CD4-positive, alpha-beta T cell (primary cell): ENCODE measurements around the gene VPS41. TPM values are rescaled to one million over a fixed set of nuclear protein-coding genes. Genes with fewer than 3 reads are reported as not detected.

Experiments used
- ATAC-seq: fragments of 200-7000 bp; cut with Tn5 transposase; one replicate; pipeline ENCODE4 v1.10.0; 2022; ENCODE audit warnings: mild to moderate bottlenecking; ENCODE audit not compliant: poor library complexity
- CTCF ChIA-PET: fragments of 350-600 bp; sonication (Branson Sonifier 250); formaldehyde crosslinking; loops from one replicate; lab custom pipeline; 2021; ENCODE audit warnings: antibody characterized with exemption, inconsistent platforms; lab: Charles Lee
- POLR2A ChIA-PET: fragments of 350-600 bp; sonication (Branson Sonifier 250); formaldehyde crosslinking; loops from one replicate; lab custom pipeline; 2021; ENCODE audit warnings: antibody characterized with exemption, inconsistent platforms; lab: Charles Lee
- DNase-seq, 14 experiments: peaks; one replicate each; pipeline ENCODE4 v3.0.0-alpha.2; 2013 to 2020; ENCODE audit warnings: mixed read lengths in 2 of 14
- H3K27ac ChIP-seq, 2 donors: one replicate each; pipeline versions ENCODE4 v1.5.1 to v1.7.0; 2013; ENCODE audit warnings: low read length in 2 of 2, low read depth in 1 of 2, mild to moderate bottlenecking in 1 of 2
- H3K27me3 ChIP-seq, 2 experiments: 1 replicate in 1 of 2; 2 replicates in 1 of 2; pipeline versions ENCODE4 v1.6.1 to v1.7.0; 2013; ENCODE audit warnings: low read length in 2 of 2, control low read depth in 1 of 2, mild to moderate bottlenecking in 1 of 2, moderate library complexity in 1 of 2; ENCODE audit not compliant: insufficient read depth in 2 of 2, control insufficient read depth in 1 of 2
- H3K36me3 ChIP-seq: one replicate; pipeline ENCODE4 v1.6.1; 2013; ENCODE audit warnings: low read length, control low read depth; ENCODE audit not compliant: insufficient read depth
- H3K4me1 ChIP-seq: one replicate; pipeline ENCODE4 v1.6.1; 2013; ENCODE audit warnings: low read length, control low read depth; ENCODE audit not compliant: insufficient read depth
- H3K4me3 ChIP-seq: one replicate; pipeline ENCODE4 v1.5.1; 2013; ENCODE audit warnings: mild to moderate bottlenecking, low read length, moderate library complexity
- H3K9me3 ChIP-seq, 2 experiments: 1 replicate in 1 of 2; 2 replicates in 1 of 2; pipeline versions ENCODE4 v1.6.1 to v1.7.0; 2013; ENCODE audit warnings: low read length in 2 of 2, mild to moderate bottlenecking in 2 of 2, control low read depth in 1 of 2, moderate library complexity in 1 of 2; ENCODE audit not compliant: control insufficient read depth in 1 of 2, insufficient read depth in 1 of 2
- H3K27ac Mint-ChIP-seq: one replicate; pipeline ENCODE4 v1.8.0; 2020; ENCODE audit warnings: mixed read lengths
- H3K27me3 Mint-ChIP-seq: one replicate; pipeline ENCODE4 v1.8.0; 2021; ENCODE audit warnings: mixed read lengths
- H3K36me3 Mint-ChIP-seq: one replicate; pipeline ENCODE4 v1.8.0; 2021; ENCODE audit warnings: low read depth, mixed read lengths
- H3K4me1 Mint-ChIP-seq: one replicate; pipeline ENCODE4 v1.8.0; 2021; ENCODE audit warnings: low read depth, mixed read lengths
- H3K4me3 Mint-ChIP-seq: one replicate; pipeline ENCODE4 v1.8.0; 2020; ENCODE audit warnings: mild to moderate bottlenecking, mixed read lengths
- H3K9me3 Mint-ChIP-seq: one replicate; pipeline ENCODE4 v1.8.0; 2020; ENCODE audit warnings: mixed read lengths
- intact Hi-C, 2 experiments: fragments of 100-400 bp; cut with DNase I in 1 of 2; cut with micrococcal nuclease in 1 of 2; formaldehyde crosslinking; loops; one replicate each; pipeline versions ENCODE4 v1.15.1 to v1.9.0; 2023 to 2025; cut with DNase I, micrococcal nuclease
- total RNA-seq, 174 experiments: library from RNA in 2 of 174; stranded (reverse) in 2 of 174; gene quantifications; one replicate each; pipeline ENCODE4 v1.2.3 and lab custom pipeline; 2021 to 2026
- TF ChIP-seq, protein P1 (sequence below): fragments of 200-600 bp; IDR thresholded peaks from one replicate; pipeline ENCODE4 v1.8.0; 2022; ENCODE audit warnings: antibody characterized with exemption, mild to moderate bottlenecking

The VPS41 gene
- total RNA-seq, 2 experiments from 2014 or later: 19.4 to 22.9 TPM

DNA sequence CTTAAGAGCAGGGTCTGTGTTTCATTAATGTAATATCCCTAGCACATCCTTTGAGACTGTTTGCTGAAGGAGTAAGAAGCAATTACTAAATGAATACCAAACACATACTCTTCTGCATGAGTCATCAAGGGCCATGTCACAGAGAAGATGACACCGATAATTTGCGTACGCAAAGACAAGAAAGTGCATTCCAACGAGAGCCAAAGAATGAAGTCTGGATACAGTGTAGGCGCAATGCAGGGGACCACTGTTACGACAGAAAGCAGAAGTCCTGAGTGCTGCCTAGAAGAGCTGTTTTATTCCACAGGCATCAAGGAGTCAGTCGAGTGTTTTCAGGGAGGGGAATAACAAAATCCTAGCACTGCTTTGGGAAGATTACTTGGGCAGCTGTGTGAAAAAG lies 62.7 kb downstream of the VPS41 start:
- ATAC-seq (no peak), DNase-seq (no peak)
- H3K4me3 Mint-ChIP-seq: no peak overlapping the region
- peaks cover 6% of the 10 kb centered on the region for H3K36me3 ChIP-seq
- intact Hi-C loops: no loop called here
- POLR2A ChIA-PET: no interaction called here
- H3K4me1 Mint-ChIP-seq: peaks cover 20% of the 10 kb centered on the region
- H3K27me3 Mint-ChIP-seq: no peaks in the 10 kb centered on the region
- no peaks in the 10 kb centered on the region for H3K4me1 ChIP-seq
- H3K9me3 Mint-ChIP-seq: no peaks in the 10 kb centered on the region
- no peaks in the 10 kb centered on the region for H3K9me3 ChIP-seq
- H3K27me3 ChIP-seq: no peaks in the 10 kb centered on the region
- TF ChIP-seq, protein P1, sequence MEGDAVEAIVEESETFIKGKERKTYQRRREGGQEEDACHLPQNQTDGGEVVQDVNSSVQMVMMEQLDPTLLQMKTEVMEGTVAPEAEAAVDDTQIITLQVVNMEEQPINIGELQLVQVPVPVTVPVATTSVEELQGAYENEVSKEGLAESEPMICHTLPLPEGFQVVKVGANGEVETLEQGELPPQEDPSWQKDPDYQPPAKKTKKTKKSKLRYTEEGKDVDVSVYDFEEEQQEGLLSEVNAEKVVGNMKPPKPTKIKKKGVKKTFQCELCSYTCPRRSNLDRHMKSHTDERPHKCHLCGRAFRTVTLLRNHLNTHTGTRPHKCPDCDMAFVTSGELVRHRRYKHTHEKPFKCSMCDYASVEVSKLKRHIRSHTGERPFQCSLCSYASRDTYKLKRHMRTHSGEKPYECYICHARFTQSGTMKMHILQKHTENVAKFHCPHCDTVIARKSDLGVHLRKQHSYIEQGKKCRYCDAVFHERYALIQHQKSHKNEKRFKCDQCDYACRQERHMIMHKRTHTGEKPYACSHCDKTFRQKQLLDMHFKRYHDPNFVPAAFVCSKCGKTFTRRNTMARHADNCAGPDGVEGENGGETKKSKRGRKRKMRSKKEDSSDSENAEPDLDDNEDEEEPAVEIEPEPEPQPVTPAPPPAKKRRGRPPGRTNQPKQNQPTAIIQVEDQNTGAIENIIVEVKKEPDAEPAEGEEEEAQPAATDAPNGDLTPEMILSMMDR: no peak
- H3K27ac Mint-ChIP-seq: no peak overlapping the region
- H3K36me3 Mint-ChIP-seq: peaks cover 21% of the 10 kb centered on the region
- CTCF ChIA-PET: no interaction called here
- no peak overlapping the region for H3K4me3 ChIP-seq
- H3K27ac ChIP-seq: no peak overlapping the region

GRCh38 chr7:38844952-38845563 lies 63.9 kb downstream of the VPS41 start:
- CTCF ChIA-PET: no interaction called here
- no peak for DNase-seq
- no peak for ATAC-seq
- H3K4me1 ChIP-seq: no peaks in the 10 kb centered on the region
- no peak overlapping the region for H3K4me3 Mint-ChIP-seq
- peaks cover 16% of the 10 kb centered on the region for H3K36me3 Mint-ChIP-seq
- no peaks in the 10 kb centered on the region for H3K9me3 ChIP-seq
- H3K27me3 Mint-ChIP-seq: no peaks in the 10 kb centered on the region
- H3K27ac Mint-ChIP-seq: no peak overlapping the region
- intact Hi-C loops: no loop called here
- POLR2A ChIA-PET: interaction anchor here (0.7 kb wide), 1 partner anchor 36 kb away, joined by 3 read pairs; no protein-coding TSS in a partner anchor
- H3K4me1 Mint-ChIP-seq: peaks cover 20% of the 10 kb centered on the region
- H3K36me3 ChIP-seq: peaks cover 6% of the 10 kb centered on the region
- H3K9me3 Mint-ChIP-seq: no peaks in the 10 kb centered on the region
- TF ChIP-seq, protein P1: no peak
- no peak overlapping the region for H3K4me3 ChIP-seq
- H3K27ac ChIP-seq: no peak overlapping the region
- no peaks in the 10 kb centered on the region for H3K27me3 ChIP-seq

DNA sequence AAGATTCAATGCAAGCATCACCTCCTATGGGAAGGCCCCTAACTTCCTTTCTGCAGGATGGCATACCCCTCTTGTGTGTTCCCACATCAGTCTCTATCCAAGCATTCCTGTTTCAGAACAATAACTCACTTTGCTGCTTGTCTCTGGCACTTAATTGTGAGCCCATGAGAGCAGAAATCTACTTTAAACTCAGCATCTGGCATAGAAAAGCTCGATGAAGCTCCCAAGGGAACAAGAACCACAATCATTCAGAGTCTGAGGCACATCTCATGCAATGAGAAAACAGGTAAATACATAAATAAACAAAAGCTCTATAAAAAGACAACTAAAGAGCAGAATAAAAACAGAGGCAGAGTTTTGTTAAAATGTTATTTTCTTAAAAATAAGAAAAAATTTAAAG lies 66.2 kb downstream of the VPS41 start:
- ChIA-PET POLR2A (no interaction called here), CTCF (no interaction called here)
- DNase-seq (no peak), ATAC-seq (no peak)
- H3K4me1 ChIP-seq: no peaks in the 10 kb centered on the region
- no peak overlapping the region for H3K4me3 ChIP-seq
- Mint-ChIP-seq H3K27ac (no peak overlapping the region), H3K9me3 (no peaks in the 10 kb centered on the region), H3K27me3 (no peaks in the 10 kb centered on the region), H3K4me1 (peaks cover 20% of the 10 kb centered on the region), H3K4me3 (no peak overlapping the region), H3K36me3 (peaks cover 10% of the 10 kb centered on the region)
- TF ChIP-seq, protein P1: no peak
- H3K27me3 ChIP-seq: no peaks in the 10 kb centered on the region
- no peaks in the 10 kb centered on the region for H3K9me3 ChIP-seq
- intact Hi-C loops: no loop called here
- H3K27ac ChIP-seq: no peak overlapping the region
- no peaks in the 10 kb centered on the region for H3K36me3 ChIP-seq
